HCT116 (cell line): ENCODE measurements around the gene ZDHHC4. TPM values are rescaled to one million over a fixed set of nuclear protein-coding genes. Genes with fewer than 3 reads are reported as not detected.
A peak's percentile ranks its signal among the peaks of the same experiment; 100 is the strongest.

Source experiments
- ATAC-seq: fragments of 200-7000 bp; cut with Tn5 transposase; 2 replicates; pipeline ENCODE4 v1.9.1; 2020; ENCODE audit warnings: mild to moderate bottlenecking, moderate library complexity
- BruUV-seq: library from RNA; stranded (reverse); fragments of 400-500 nt; replicated peaks from 2 replicates; lab custom pipeline; 2021; lab: Mats Ljungman, UMichigan
- CTCF ChIA-PET: fragments of 300-600 bp; sonication (Branson Sonifier 250); formaldehyde crosslinking; loops from one replicate; lab custom pipeline; 2021; ENCODE audit warnings: antibody characterized with exemption; lab: Charles Lee
- POLR2A ChIA-PET: fragments of 300-600, 350-600 bp; sonication (Branson Sonifier 250); formaldehyde crosslinking; loops from one replicate; lab custom pipeline; 2021; ENCODE audit warnings: antibody characterized with exemption; lab: Charles Lee
- RAD21 ChIA-PET, 2 experiments: fragments of 300-600 bp; sonication (Branson Sonifier 250); formaldehyde crosslinking; loops; one replicate each; lab custom pipeline; 2023; ENCODE audit warnings: low total read pairs in 2 of 2; ENCODE audit not compliant: uncharacterized antibody in 2 of 2, unreplicated experiment in 2 of 2, low non-redundant PET in 1 of 2; lab: Charles Lee
- DNase-seq: peaks from one replicate; pipeline ENCODE4 v3.0.0-alpha.2; 2010; ENCODE audit warnings: low read depth, low spot score
- H2AFZ ChIP-seq: fragments of 200-600 bp; shearing (Covaris generic), sonication (generic); 2 replicates; pipeline ENCODE4 v1.6.1; 2017; ENCODE audit warnings: low read depth, mixed run types, mixed read lengths, antibody characterized with exemption, low read length; ENCODE audit not compliant: poor library complexity, severe bottlenecking
- H3K27ac ChIP-seq: 2 replicates; pipeline ENCODE4 v1.5.1; 2012; ENCODE audit warnings: low read depth, low read length
- H3K27me3 ChIP-seq: fragments of 200-600 bp; sonication (generic); 2 replicates; pipeline ENCODE4 v1.6.1; 2016; ENCODE audit warnings: mixed run types, low read length, mixed read lengths; ENCODE audit not compliant: insufficient read depth
- H3K36me3 ChIP-seq, 2 experiments: fragments of 200-500 bp in 1 of 2; fragments of 200-600 bp in 1 of 2; sonication (Bioruptor generic) in 1 of 2; sonication (generic) in 1 of 2; 2 replicates each; pipeline versions ENCODE4 v1.5.1 to v1.6.1; 2014 to 2016; ENCODE audit warnings: low read length in 2 of 2, inconsistent platforms in 1 of 2, mixed read lengths in 1 of 2, mixed run types in 1 of 2; ENCODE audit not compliant: insufficient read depth in 2 of 2, control insufficient read depth in 1 of 2
- H3K4me1 ChIP-seq, 2 experiments: fragments of 200-600 bp in 1 of 2; sonication (generic) in 1 of 2; 2 replicates each; pipeline versions ENCODE4 v1.5.1 to v1.6.1; 2012 to 2017; ENCODE audit warnings: low read length in 2 of 2, inconsistent platforms in 1 of 2, mild to moderate bottlenecking in 1 of 2, mixed read lengths in 1 of 2, mixed run types in 1 of 2, moderate library complexity in 1 of 2; ENCODE audit not compliant: insufficient read depth in 2 of 2, control insufficient read depth in 1 of 2
- H3K4me2 ChIP-seq: fragments of 200-600 bp; sonication (generic); 2 replicates; pipeline ENCODE4 v1.6.1; 2017; ENCODE audit warnings: mixed run types, low read length, mixed read lengths
- H3K4me3 ChIP-seq, 2 experiments: fragments of 200-600 bp in 1 of 2; sonication (generic) in 1 of 2; replicated peaks in 1 of 2; 2 replicates each; pipeline ENCODE4 v1.5.1; 2011 to 2016; ENCODE audit warnings: low read length in 2 of 2, control low read depth in 1 of 2, low read depth in 1 of 2, mild to moderate bottlenecking in 1 of 2, mixed read lengths in 1 of 2, mixed run types in 1 of 2
- H3K79me2 ChIP-seq: fragments of 200-600 bp; sonication (generic); 2 replicates; pipeline ENCODE4 v1.6.1; 2017; ENCODE audit warnings: mild to moderate bottlenecking, mixed run types, low read length, moderate library complexity, mixed read lengths; ENCODE audit not compliant: insufficient read depth
- H3K9ac ChIP-seq: fragments of 200-600 bp; sonication (generic); 2 replicates; pipeline ENCODE4 v1.6.1; 2016; ENCODE audit warnings: low read length, mixed read lengths
- H3K9me2 ChIP-seq: fragments of 200-600 bp; sonication (generic), shearing (Covaris generic); 2 replicates; pipeline ENCODE4 v1.6.1; 2017; ENCODE audit warnings: mixed run types, mild to moderate bottlenecking, moderate library complexity; ENCODE audit not compliant: insufficient read depth
- H3K9me3 ChIP-seq, 2 experiments: fragments of 200-500 bp in 1 of 2; fragments of 200-600 bp in 1 of 2; sonication (Bioruptor generic) in 1 of 2; sonication (generic) in 1 of 2; 2 replicates each; pipeline ENCODE4 v1.6.1; 2014 to 2017; ENCODE audit warnings: low read length in 2 of 2, mixed read lengths in 2 of 2, inconsistent platforms in 1 of 2, low read depth in 1 of 2, mild to moderate bottlenecking in 1 of 2, mixed run types in 1 of 2, moderate library complexity in 1 of 2; ENCODE audit not compliant: control insufficient read depth in 1 of 2, insufficient read depth in 1 of 2
- H4K20me1 ChIP-seq: fragments of 200-600 bp; sonication (generic), shearing (Covaris generic); 2 replicates; pipeline ENCODE4 v1.6.1; 2017; ENCODE audit warnings: mixed run types, mild to moderate bottlenecking, moderate library complexity; ENCODE audit not compliant: insufficient read depth
- CEBPB ChIP-seq: IDR thresholded peaks from 2 replicates; pipeline ENCODE4 v1.6.1; 2012; ENCODE audit warnings: low read depth
- CTCF ChIP-seq, 3 experiments: fragments of 200-600 bp in 1 of 3; sonication (generic) in 1 of 3; IDR thresholded peaks in 2 of 3; conservative IDR thresholded peaks in 1 of 3; 2 replicates each; pipeline ENCODE4 v1.5.1; 2012 to 2017; ENCODE audit warnings: low read depth in 2 of 3, low read length in 2 of 3, antibody characterized with exemption in 1 of 3, borderline replicate concordance in 1 of 3, control low read depth in 1 of 3, mild to moderate bottlenecking in 1 of 3, mixed read lengths in 1 of 3, mixed run types in 1 of 3, moderate library complexity in 1 of 3; ENCODE audit not compliant: insufficient read depth in 1 of 3
- EGR1 ChIP-seq: IDR thresholded peaks from 2 replicates; pipeline ENCODE4 v1.6.1; 2012; ENCODE audit warnings: low read depth
- POLR2AphosphoS5 ChIP-seq: IDR thresholded peaks from 2 replicates; pipeline ENCODE4 v1.6.1; 2011; ENCODE audit warnings: mild to moderate bottlenecking, low read depth, low read length, moderate library complexity
- SP1 ChIP-seq: IDR thresholded peaks from 2 replicates; pipeline ENCODE4 v1.6.1; 2012; ENCODE audit warnings: low read depth
- intact Hi-C: fragments of 100-400 bp; cut with micrococcal nuclease; formaldehyde crosslinking; loops from 2 replicates; pipeline ENCODE4 v1.10.0; 2022
- total RNA-seq: library from RNA; stranded (reverse); gene quantifications from one replicate; pipeline ENCODE4 v1.2.1, GENCODE V29; 2021; ENCODE audit not compliant: unreplicated experiment

ZDHHC4 gene
- total RNA-seq, 1 experiment from 2014 or later = 59.3 TPM

GRCh38 chr7:6553448-6554044, 23.7 kb upstream of the ZDHHC4 start:
- DNase-seq = no peak
- intact Hi-C loops = no loop called here
- TF ChIP-seq SP1 = no peak
- peak in 2 of 3 experiments; percentile 48 to 57; a peak in 4 of 6 replicates for TF ChIP-seq CTCF (IDR thresholded peaks at IDR 0.05 in 2 of 3, conservative IDR thresholded peaks at IDR 0.05 in 1 of 3; ENCODE audit: borderline replicate concordance in 1 of 3, insufficient read depth in 1 of 3, low read depth in 2 of 3, low read length in 2 of 3)
- TF ChIP-seq, all 23 proteins: peak for 1
- POLR2A ChIA-PET = no interaction called here
- Histone ChIP-seq H3K4me3 (no peak overlapping the region), H3K79me2 (no peaks in the 10 kb centered on the region), H3K4me2 (no peak overlapping the region), H2AFZ (no peak overlapping the region), H3K27ac (no peak overlapping the region), H3K9me2 (no peaks in the 10 kb centered on the region), H3K4me1 (peaks cover 0 to 4% of the 10 kb centered on the region in 2 experiments; a peak in 1 of 4 replicates), H4K20me1 (no peaks in the 10 kb centered on the region), H3K36me3 (no peaks in the 10 kb centered on the region), H3K27me3 (no peaks in the 10 kb centered on the region), H3K9me3 (no peaks in the 10 kb centered on the region), H3K9ac (no peak overlapping the region)
- peak; percentile 62 for ATAC-seq
- no TSS peak for BruUV-seq
- CTCF ChIA-PET = no interaction called here
- RAD21 ChIA-PET = no interaction called here

DNA sequence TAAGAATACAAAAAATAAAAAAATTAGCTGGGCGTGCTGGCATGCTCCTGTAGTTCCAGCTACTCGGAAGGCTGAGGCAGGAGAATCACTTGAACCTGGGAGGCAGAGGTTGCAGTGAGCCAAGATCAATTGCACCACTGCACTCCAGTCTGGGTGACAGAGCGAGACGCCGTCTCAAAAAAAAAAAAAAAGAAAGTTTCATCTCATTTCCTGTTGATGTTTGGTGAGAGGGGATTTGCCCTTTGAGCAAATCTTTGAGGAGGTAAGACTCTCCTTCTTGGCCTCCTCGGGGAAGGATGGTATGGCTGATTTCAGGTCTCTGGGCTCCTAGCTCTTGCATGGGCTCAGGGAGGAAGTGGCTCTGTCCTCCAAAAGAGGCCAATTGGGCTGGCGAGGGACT, 22.4 kb upstream of the ZDHHC4 start:
- Histone ChIP-seq H4K20me1 (no peaks in the 10 kb centered on the region), H2AFZ (no peak overlapping the region), H3K27ac (no peak overlapping the region), H3K9me3 (no peaks in the 10 kb centered on the region), H3K79me2 (no peaks in the 10 kb centered on the region), H3K27me3 (no peaks in the 10 kb centered on the region), H3K4me1 (peaks cover 0 to 4% of the 10 kb centered on the region in 2 experiments; a peak in 2 of 4 replicates), H3K4me2 (no peak overlapping the region), H3K36me3 (no peaks in the 10 kb centered on the region), H3K9ac (no peak overlapping the region), H3K4me3 (no peak overlapping the region), H3K9me2 (no peaks in the 10 kb centered on the region)
- ATAC-seq = no peak
- POLR2A ChIA-PET = no interaction called here
- no peak for TF ChIP-seq EGR1
- TF ChIP-seq POLR2AphosphoS5 = no peak
- no peak for TF ChIP-seq CEBPB
- BruUV-seq = no TSS peak
- intact Hi-C loops = no loop called here
- CTCF ChIA-PET = interaction anchor here (0.8 kb wide), 1 partner anchor 26 kb away, joined by 3 read pairs; no protein-coding TSS in a partner anchor
- DNase-seq = no peak
- RAD21 ChIA-PET = no interaction called here
